ENCODE measurements around the gene CIDEA.

DNA sequence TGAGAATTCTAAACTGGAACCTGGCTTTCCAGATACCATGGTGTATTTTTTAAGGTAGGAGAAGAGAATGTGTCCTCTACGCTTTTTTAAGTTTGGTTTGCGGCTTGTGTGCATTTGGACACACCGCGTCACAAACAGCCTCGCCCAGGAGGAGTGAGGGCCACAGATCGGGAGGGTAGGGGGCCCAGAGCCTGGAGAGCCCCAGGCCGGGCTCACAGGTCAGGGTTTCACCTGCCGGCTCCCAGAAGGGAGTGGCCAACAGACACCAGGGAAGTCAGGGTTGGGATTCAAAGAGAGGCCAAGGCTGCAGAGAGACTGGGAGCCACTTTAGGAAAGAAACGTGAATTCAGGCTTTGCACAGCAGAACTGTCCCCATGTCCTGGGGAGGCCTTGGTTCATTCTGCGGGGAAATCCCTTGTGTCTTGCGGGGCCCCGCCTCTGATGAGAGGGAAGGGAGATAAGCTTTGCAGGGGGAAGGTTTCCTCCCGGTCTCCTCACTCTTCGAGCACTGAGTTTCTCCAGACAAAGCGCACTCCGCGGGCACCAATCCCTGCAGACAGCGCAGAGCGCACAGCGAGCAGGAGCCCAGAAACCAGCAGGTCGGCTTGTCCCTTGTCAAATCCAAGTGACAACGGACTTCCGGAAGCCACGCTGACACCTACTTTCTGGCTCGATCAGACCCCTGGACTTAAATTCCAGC, 51.9 kb downstream of the CIDEA start:
- TF ChIP-seq, protein P1, sequence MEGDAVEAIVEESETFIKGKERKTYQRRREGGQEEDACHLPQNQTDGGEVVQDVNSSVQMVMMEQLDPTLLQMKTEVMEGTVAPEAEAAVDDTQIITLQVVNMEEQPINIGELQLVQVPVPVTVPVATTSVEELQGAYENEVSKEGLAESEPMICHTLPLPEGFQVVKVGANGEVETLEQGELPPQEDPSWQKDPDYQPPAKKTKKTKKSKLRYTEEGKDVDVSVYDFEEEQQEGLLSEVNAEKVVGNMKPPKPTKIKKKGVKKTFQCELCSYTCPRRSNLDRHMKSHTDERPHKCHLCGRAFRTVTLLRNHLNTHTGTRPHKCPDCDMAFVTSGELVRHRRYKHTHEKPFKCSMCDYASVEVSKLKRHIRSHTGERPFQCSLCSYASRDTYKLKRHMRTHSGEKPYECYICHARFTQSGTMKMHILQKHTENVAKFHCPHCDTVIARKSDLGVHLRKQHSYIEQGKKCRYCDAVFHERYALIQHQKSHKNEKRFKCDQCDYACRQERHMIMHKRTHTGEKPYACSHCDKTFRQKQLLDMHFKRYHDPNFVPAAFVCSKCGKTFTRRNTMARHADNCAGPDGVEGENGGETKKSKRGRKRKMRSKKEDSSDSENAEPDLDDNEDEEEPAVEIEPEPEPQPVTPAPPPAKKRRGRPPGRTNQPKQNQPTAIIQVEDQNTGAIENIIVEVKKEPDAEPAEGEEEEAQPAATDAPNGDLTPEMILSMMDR (IDR thresholded peaks at IDR 0.05) = no peak
- no peak for TF ChIP-seq POLR2A (IDR thresholded peaks at IDR 0.05)

Data from Peyer's patch (tissue), 4 donors.